WTC11 (cell line): Measurements from ENCODE around the gene IDH3A. TPM values are rescaled to one million over a fixed set of nuclear protein-coding genes. Genes with fewer than 3 reads are reported as not detected.

ENCODE experiments used
- ATAC-seq: fragments of 200-7000 bp; cut with Tn5 transposase; 2 replicates; pipeline ENCODE4 v1.10.0; 2021; ENCODE audit warnings: mild to moderate bottlenecking, moderate library complexity
- CTCF ChIA-PET: fragments of 300-600 bp; sonication (Branson Sonifier 250); formaldehyde crosslinking; loops from one replicate; lab custom pipeline; 2021; ENCODE audit warnings: antibody characterized with exemption; lab: Charles Lee
- POLR2A ChIA-PET: fragments of 350-600 bp; sonication (Branson Sonifier 250); formaldehyde crosslinking; loops from one replicate; lab custom pipeline; 2021; ENCODE audit warnings: antibody characterized with exemption; lab: Charles Lee
- DNase-seq: peaks from one replicate; pipeline ENCODE4 v3.0.0; 2021; ENCODE audit warnings: low spot score
- H3K27ac Mint-ChIP-seq: 2 replicates; pipeline ENCODE4 v1.8.0; 2021; ENCODE audit warnings: mixed read lengths
- H3K27me3 Mint-ChIP-seq: 2 replicates; pipeline ENCODE4 v1.8.0; 2021; ENCODE audit warnings: low read depth, mild to moderate bottlenecking, moderate library complexity, mixed read lengths
- H3K36me3 Mint-ChIP-seq: 2 replicates; pipeline ENCODE4 v1.8.0; 2021; ENCODE audit warnings: mixed read lengths
- H3K4me1 Mint-ChIP-seq: 2 replicates; pipeline ENCODE4 v1.8.0; 2022; ENCODE audit warnings: mixed read lengths
- H3K4me3 Mint-ChIP-seq: 2 replicates; pipeline ENCODE4 v1.8.0; 2021; ENCODE audit warnings: mild to moderate bottlenecking, moderate library complexity, mixed read lengths
- H3K9me3 Mint-ChIP-seq: 2 replicates; pipeline ENCODE4 v1.8.0; 2021; ENCODE audit warnings: mixed read lengths
- ATF3 ChIP-seq: sonication (generic); formaldehyde crosslinking; conservative IDR thresholded peaks from 2 replicates; pipeline ENCODE4 v1.8.1; 2022; ENCODE audit warnings: mild to moderate bottlenecking, missing genetic modification reagents
- CBFB ChIP-seq: sonication (generic); formaldehyde crosslinking; IDR thresholded peaks from 2 replicates; pipeline ENCODE4 v1.8.1; 2022; ENCODE audit warnings: mild to moderate bottlenecking, low read depth, missing genetic modification reagents
- FOXJ3 ChIP-seq: sonication (generic); formaldehyde crosslinking; IDR thresholded peaks from 2 replicates; pipeline ENCODE4 v1.9.0; 2021; ENCODE audit warnings: missing genetic modification reagents, mild to moderate bottlenecking, borderline replicate concordance
- HMGA2 ChIP-seq: fragments of 250-450 bp; sonication (Bioruptor Pico); IDR thresholded peaks from 2 replicates; pipeline ENCODE4 v1.4.0; 2021; ENCODE audit warnings: mild to moderate bottlenecking, moderate library complexity
- JAZF1 ChIP-seq: fragments of 250-450 bp; sonication (Bioruptor Pico); IDR thresholded peaks from 2 replicates; pipeline ENCODE4 v1.9.0; 2021; ENCODE audit warnings: moderate library complexity, mild to moderate bottlenecking, inconsistent platforms
- JUN ChIP-seq: sonication (generic); formaldehyde crosslinking; IDR thresholded peaks from 2 replicates; pipeline ENCODE4 v1.8.0; 2023; ENCODE audit warnings: mild to moderate bottlenecking, missing genetic modification reagents
- NFATC4 ChIP-seq: fragments of 250-450 bp; sonication (Bioruptor Pico); IDR thresholded peaks from 2 replicates; pipeline ENCODE4 v1.9.0; 2021; ENCODE audit warnings: mild to moderate bottlenecking
- NFE2L1 ChIP-seq: sonication (generic); formaldehyde crosslinking; IDR thresholded peaks from 2 replicates; pipeline ENCODE4 v1.8.1; 2023; ENCODE audit warnings: missing genetic modification reagents
- NFYB ChIP-seq: sonication (generic); formaldehyde crosslinking; conservative IDR thresholded peaks from 2 replicates; pipeline ENCODE4 v1.8.0; 2022; ENCODE audit warnings: low read depth, missing genetic modification reagents
- RELA ChIP-seq: sonication (generic); formaldehyde crosslinking; IDR thresholded peaks from 2 replicates; pipeline ENCODE4 v1.8.1; 2022; ENCODE audit warnings: missing genetic modification reagents, mild to moderate bottlenecking, borderline replicate concordance
- SP1 ChIP-seq: sonication (generic); formaldehyde crosslinking; conservative IDR thresholded peaks from 2 replicates; pipeline ENCODE4 v1.8.1; 2022; ENCODE audit warnings: missing genetic modification reagents
- TEAD4 ChIP-seq: sonication (generic); formaldehyde crosslinking; IDR thresholded peaks from 2 replicates; pipeline ENCODE4 v1.8.0; 2022; ENCODE audit warnings: mild to moderate bottlenecking, missing genetic modification reagents
- ZNF263 ChIP-seq: sonication (generic); formaldehyde crosslinking; IDR thresholded peaks from 2 replicates; pipeline ENCODE4 v1.8.1; 2022; ENCODE audit warnings: low read depth, mild to moderate bottlenecking, moderate library complexity, missing genetic modification reagents
- ZNF396 ChIP-seq: fragments of 250-450 bp; sonication (Bioruptor Pico); IDR thresholded peaks from 2 replicates; pipeline ENCODE4 v1.8.0; 2021; ENCODE audit warnings: mild to moderate bottlenecking, moderate library complexity, borderline replicate concordance
- total RNA-seq: library from RNA; stranded (reverse); gene quantifications from 3 replicates; pipeline ENCODE4 v1.2.3, GENCODE V29; 2021
- TF ChIP-seq, protein P1 (sequence below): sonication (generic); formaldehyde crosslinking; IDR thresholded peaks from 2 replicates; pipeline ENCODE4 v1.8.1; 2023; ENCODE audit warnings: mild to moderate bottlenecking, missing genetic modification reagents, moderate library complexity
- TF ChIP-seq, protein P2 (sequence below): sonication (generic); formaldehyde crosslinking; conservative IDR thresholded peaks from 2 replicates; pipeline ENCODE4 v1.8.1; 2023; ENCODE audit warnings: mild to moderate bottlenecking, low read depth, missing genetic modification reagents, moderate library complexity
- TF ChIP-seq, protein P3 (sequence below): sonication (generic); formaldehyde crosslinking; IDR thresholded peaks from 2 replicates; pipeline ENCODE4 v1.8.0; 2022; ENCODE audit warnings: mild to moderate bottlenecking, missing genetic modification reagents
- TF ChIP-seq, protein P4 (sequence below): sonication (generic); formaldehyde crosslinking; IDR thresholded peaks from 2 replicates; pipeline ENCODE4 v1.8.1; 2023; ENCODE audit warnings: mild to moderate bottlenecking, missing genetic modification reagents
- TF ChIP-seq, protein P5 (sequence below): sonication (generic); formaldehyde crosslinking; IDR thresholded peaks from 2 replicates; pipeline ENCODE4 v1.8.0; 2022; ENCODE audit warnings: mild to moderate bottlenecking, missing genetic modification reagents
- TF ChIP-seq, protein P6 (sequence below): sonication (generic); formaldehyde crosslinking; IDR thresholded peaks from 2 replicates; pipeline ENCODE4 v1.8.0; 2022; ENCODE audit warnings: mild to moderate bottlenecking, missing genetic modification reagents
- TF ChIP-seq, protein P7 (sequence below): fragments of 250-450 bp; sonication (Bioruptor Pico); IDR thresholded peaks from 2 replicates; pipeline ENCODE4 v1.9.0; 2021; ENCODE audit warnings: mild to moderate bottlenecking, borderline replicate concordance

The IDH3A gene
- total RNA-seq, 1 experiment from 2014 or later: 56.6 TPM

DNA sequence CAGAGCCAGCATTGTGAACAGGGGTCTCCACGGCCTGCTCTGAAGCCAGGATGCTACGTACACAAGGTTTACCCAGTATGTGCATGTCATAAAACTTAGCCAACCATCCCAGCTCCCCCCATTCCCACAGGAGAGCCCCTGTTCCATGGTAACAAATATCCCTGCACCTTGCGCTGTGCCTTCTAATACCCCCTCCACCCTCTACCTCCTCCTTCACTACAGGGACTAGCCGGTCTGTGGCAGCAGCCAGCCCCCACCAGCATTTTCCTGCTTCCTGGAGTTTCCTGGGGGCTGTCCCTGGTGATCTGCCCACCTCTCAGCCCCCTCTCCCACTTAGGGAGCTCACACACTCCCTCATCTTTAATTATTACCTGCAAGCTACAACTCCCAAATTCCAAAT lies 64.8 kb downstream of the IDH3A start:
- ATAC-seq (no peak), DNase-seq (no peak)
- Mint-ChIP-seq H3K4me3 (no peak overlapping the region), H3K27ac (no peak overlapping the region), H3K4me1 (peaks cover 6% of the 10 kb centered on the region), H3K27me3 (no peaks in the 10 kb centered on the region), H3K36me3 (no peaks in the 10 kb centered on the region), H3K9me3 (no peaks in the 10 kb centered on the region)
- no peak for TF ChIP-seq SP1 (CRISPR knock-in tag)
- TF ChIP-seq TEAD4 (CRISPR knock-in tag): no peak
- CTCF ChIA-PET: interaction anchor here (1.0 to 3.4 kb wide), 4 partner anchors 18 to 214 kb away, joined by 3 to 12 read pairs (median 4); no protein-coding TSS in a partner anchor
- POLR2A ChIA-PET: no interaction called here

GRCh38 chr15:78216276-78217104 lies 67.3 kb downstream of the IDH3A start:
- ATAC-seq (no peak), DNase-seq (no peak)
- H3K36me3 Mint-ChIP-seq: no peaks in the 10 kb centered on the region
- H3K4me1 Mint-ChIP-seq: peaks cover 8% of the 10 kb centered on the region
- POLR2A ChIA-PET: no interaction called here
- H3K27ac Mint-ChIP-seq: no peak overlapping the region
- CTCF ChIA-PET: interaction anchor here (1.3 to 3.4 kb wide), 2 partner anchors 21 to 103 kb away, joined by 4 to 12 read pairs; no protein-coding TSS in a partner anchor
- no peaks in the 10 kb centered on the region for H3K9me3 Mint-ChIP-seq
- no peak overlapping the region for H3K4me3 Mint-ChIP-seq
- H3K27me3 Mint-ChIP-seq: no peaks in the 10 kb centered on the region
- TF ChIP-seq NFE2L1 (CRISPR knock-in tag) (no peak), ZNF263 (no peak), NFATC4 (CRISPR knock-in tag) (no peak), JUN (CRISPR knock-in tag) (no peak), FOXJ3 (no peak), ZNF396 (CRISPR knock-in tag) (no peak), ATF3 (no peak), HMGA2 (CRISPR knock-in tag) (no peak), JAZF1 (CRISPR knock-in tag) (no peak), RELA (CRISPR knock-in tag) (no peak), NFYB (CRISPR knock-in tag) (no peak), CBFB (CRISPR knock-in tag) (no peak)
- TF ChIP-seq, protein P1, sequence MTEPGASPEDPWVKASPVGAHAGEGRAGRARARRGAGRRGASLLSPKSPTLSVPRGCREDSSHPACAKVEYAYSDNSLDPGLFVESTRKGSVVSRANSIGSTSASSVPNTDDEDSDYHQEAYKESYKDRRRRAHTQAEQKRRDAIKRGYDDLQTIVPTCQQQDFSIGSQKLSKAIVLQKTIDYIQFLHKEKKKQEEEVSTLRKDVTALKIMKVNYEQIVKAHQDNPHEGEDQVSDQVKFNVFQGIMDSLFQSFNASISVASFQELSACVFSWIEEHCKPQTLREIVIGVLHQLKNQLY (CRISPR knock-in tag): no peak
- TF ChIP-seq, protein P2, sequence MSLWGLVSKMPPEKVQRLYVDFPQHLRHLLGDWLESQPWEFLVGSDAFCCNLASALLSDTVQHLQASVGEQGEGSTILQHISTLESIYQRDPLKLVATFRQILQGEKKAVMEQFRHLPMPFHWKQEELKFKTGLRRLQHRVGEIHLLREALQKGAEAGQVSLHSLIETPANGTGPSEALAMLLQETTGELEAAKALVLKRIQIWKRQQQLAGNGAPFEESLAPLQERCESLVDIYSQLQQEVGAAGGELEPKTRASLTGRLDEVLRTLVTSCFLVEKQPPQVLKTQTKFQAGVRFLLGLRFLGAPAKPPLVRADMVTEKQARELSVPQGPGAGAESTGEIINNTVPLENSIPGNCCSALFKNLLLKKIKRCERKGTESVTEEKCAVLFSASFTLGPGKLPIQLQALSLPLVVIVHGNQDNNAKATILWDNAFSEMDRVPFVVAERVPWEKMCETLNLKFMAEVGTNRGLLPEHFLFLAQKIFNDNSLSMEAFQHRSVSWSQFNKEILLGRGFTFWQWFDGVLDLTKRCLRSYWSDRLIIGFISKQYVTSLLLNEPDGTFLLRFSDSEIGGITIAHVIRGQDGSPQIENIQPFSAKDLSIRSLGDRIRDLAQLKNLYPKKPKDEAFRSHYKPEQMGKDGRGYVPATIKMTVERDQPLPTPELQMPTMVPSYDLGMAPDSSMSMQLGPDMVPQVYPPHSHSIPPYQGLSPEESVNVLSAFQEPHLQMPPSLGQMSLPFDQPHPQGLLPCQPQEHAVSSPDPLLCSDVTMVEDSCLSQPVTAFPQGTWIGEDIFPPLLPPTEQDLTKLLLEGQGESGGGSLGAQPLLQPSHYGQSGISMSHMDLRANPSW (CRISPR knock-in tag): no peak
- TF ChIP-seq, protein P3, sequence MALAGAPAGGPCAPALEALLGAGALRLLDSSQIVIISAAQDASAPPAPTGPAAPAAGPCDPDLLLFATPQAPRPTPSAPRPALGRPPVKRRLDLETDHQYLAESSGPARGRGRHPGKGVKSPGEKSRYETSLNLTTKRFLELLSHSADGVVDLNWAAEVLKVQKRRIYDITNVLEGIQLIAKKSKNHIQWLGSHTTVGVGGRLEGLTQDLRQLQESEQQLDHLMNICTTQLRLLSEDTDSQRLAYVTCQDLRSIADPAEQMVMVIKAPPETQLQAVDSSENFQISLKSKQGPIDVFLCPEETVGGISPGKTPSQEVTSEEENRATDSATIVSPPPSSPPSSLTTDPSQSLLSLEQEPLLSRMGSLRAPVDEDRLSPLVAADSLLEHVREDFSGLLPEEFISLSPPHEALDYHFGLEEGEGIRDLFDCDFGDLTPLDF (CRISPR knock-in tag): no peak
- TF ChIP-seq, protein P4, sequence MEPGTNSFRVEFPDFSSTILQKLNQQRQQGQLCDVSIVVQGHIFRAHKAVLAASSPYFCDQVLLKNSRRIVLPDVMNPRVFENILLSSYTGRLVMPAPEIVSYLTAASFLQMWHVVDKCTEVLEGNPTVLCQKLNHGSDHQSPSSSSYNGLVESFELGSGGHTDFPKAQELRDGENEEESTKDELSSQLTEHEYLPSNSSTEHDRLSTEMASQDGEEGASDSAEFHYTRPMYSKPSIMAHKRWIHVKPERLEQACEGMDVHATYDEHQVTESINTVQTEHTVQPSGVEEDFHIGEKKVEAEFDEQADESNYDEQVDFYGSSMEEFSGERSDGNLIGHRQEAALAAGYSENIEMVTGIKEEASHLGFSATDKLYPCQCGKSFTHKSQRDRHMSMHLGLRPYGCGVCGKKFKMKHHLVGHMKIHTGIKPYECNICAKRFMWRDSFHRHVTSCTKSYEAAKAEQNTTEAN (CRISPR knock-in tag): no peak
- TF ChIP-seq, protein P5, sequence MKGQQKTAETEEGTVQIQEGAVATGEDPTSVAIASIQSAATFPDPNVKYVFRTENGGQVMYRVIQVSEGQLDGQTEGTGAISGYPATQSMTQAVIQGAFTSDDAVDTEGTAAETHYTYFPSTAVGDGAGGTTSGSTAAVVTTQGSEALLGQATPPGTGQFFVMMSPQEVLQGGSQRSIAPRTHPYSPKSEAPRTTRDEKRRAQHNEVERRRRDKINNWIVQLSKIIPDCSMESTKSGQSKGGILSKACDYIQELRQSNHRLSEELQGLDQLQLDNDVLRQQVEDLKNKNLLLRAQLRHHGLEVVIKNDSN (CRISPR knock-in tag): no peak
- TF ChIP-seq, protein P6, sequence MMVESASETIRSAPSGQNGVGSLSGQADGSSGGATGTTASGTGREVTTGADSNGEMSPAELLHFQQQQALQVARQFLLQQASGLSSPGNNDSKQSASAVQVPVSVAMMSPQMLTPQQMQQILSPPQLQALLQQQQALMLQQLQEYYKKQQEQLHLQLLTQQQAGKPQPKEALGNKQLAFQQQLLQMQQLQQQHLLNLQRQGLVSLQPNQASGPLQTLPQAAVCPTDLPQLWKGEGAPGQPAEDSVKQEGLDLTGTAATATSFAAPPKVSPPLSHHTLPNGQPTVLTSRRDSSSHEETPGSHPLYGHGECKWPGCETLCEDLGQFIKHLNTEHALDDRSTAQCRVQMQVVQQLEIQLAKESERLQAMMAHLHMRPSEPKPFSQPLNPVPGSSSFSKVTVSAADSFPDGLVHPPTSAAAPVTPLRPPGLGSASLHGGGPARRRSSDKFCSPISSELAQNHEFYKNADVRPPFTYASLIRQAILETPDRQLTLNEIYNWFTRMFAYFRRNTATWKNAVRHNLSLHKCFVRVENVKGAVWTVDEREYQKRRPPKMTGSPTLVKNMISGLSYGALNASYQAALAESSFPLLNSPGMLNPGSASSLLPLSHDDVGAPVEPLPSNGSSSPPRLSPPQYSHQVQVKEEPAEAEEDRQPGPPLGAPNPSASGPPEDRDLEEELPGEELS: no peak
- TF ChIP-seq, protein P7, sequence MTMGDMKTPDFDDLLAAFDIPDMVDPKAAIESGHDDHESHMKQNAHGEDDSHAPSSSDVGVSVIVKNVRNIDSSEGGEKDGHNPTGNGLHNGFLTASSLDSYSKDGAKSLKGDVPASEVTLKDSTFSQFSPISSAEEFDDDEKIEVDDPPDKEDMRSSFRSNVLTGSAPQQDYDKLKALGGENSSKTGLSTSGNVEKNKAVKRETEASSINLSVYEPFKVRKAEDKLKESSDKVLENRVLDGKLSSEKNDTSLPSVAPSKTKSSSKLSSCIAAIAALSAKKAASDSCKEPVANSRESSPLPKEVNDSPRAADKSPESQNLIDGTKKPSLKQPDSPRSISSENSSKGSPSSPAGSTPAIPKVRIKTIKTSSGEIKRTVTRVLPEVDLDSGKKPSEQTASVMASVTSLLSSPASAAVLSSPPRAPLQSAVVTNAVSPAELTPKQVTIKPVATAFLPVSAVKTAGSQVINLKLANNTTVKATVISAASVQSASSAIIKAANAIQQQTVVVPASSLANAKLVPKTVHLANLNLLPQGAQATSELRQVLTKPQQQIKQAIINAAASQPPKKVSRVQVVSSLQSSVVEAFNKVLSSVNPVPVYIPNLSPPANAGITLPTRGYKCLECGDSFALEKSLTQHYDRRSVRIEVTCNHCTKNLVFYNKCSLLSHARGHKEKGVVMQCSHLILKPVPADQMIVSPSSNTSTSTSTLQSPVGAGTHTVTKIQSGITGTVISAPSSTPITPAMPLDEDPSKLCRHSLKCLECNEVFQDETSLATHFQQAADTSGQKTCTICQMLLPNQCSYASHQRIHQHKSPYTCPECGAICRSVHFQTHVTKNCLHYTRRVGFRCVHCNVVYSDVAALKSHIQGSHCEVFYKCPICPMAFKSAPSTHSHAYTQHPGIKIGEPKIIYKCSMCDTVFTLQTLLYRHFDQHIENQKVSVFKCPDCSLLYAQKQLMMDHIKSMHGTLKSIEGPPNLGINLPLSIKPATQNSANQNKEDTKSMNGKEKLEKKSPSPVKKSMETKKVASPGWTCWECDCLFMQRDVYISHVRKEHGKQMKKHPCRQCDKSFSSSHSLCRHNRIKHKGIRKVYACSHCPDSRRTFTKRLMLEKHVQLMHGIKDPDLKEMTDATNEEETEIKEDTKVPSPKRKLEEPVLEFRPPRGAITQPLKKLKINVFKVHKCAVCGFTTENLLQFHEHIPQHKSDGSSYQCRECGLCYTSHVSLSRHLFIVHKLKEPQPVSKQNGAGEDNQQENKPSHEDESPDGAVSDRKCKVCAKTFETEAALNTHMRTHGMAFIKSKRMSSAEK (CRISPR knock-in tag): no peak
